ENCODE measurements around the gene MAP3K7CL.

MAP3K7CL gene

DNA sequence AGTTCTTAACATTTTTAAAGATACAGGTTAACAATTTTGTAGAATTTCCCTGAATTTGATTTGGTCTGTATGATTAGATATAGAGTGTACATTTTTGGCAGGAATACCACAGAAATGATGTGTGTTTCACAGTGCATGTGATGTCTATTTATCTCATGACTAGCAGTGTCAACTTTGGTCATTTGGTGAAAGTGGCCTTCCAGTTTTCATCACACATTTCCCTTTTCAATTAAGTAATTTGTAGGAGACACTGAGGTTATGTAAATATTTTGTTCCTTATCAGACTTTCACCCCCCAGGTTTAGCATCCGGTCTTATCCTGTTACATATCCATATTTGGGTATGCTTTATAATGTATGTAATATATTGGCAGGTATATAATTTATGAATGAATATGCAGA is 41.8 kb downstream of the MAP3K7CL start:
- no peaks in the 10 kb centered on the region for H3K9me3 Mint-ChIP-seq
- H3K4me3 Mint-ChIP-seq: no peak overlapping the region
- H3K36me3 Mint-ChIP-seq: peaks cover 12% of the 10 kb centered on the region
- H3K27ac Mint-ChIP-seq: no peak overlapping the region
- H3K27me3 Mint-ChIP-seq: no peaks in the 10 kb centered on the region
- peaks cover 37% of the 10 kb centered on the region for H3K4me1 Mint-ChIP-seq
- ATAC-seq: no peak

DNA sequence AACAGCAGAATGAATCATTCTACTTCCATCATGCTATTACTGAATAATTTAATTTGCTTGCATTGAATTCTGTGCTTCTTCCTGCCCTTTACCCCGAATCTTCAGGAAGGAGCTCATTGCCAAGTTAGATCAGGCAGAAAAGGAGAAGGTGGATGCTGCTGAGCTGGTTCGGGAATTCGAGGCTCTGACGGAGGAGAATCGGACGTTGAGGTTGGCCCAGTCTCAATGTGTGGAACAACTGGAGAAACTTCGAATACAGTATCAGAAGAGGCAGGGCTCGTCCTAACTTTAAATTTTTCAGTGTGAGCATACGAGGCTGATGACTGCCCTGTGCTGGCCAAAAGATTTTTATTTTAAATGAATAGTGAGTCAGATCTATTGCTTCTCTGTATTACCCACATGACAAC is 44.2 kb downstream of the MAP3K7CL start:
- Mint-ChIP-seq H3K4me1 (peaks cover 37% of the 10 kb centered on the region), H3K4me3 (no peak overlapping the region), H3K36me3 (peaks cover 12% of the 10 kb centered on the region), H3K9me3 (no peaks in the 10 kb centered on the region), H3K27me3 (no peaks in the 10 kb centered on the region), H3K27ac (no peak overlapping the region)
- no peak for ATAC-seq

GRCh38 chr21:29175408-29176134 is 45.1 kb downstream of the MAP3K7CL start:
- H3K9me3 Mint-ChIP-seq: no peaks in the 10 kb centered on the region
- H3K27ac Mint-ChIP-seq: peak overlapping the region; percentile 85
- H3K27me3 Mint-ChIP-seq: no peaks in the 10 kb centered on the region
- peaks cover 31% of the 10 kb centered on the region for H3K4me1 Mint-ChIP-seq
- H3K4me3 Mint-ChIP-seq: peak overlapping the region; percentile 40
- no peak for ATAC-seq
- peaks cover 12% of the 10 kb centered on the region for H3K36me3 Mint-ChIP-seq

DNA sequence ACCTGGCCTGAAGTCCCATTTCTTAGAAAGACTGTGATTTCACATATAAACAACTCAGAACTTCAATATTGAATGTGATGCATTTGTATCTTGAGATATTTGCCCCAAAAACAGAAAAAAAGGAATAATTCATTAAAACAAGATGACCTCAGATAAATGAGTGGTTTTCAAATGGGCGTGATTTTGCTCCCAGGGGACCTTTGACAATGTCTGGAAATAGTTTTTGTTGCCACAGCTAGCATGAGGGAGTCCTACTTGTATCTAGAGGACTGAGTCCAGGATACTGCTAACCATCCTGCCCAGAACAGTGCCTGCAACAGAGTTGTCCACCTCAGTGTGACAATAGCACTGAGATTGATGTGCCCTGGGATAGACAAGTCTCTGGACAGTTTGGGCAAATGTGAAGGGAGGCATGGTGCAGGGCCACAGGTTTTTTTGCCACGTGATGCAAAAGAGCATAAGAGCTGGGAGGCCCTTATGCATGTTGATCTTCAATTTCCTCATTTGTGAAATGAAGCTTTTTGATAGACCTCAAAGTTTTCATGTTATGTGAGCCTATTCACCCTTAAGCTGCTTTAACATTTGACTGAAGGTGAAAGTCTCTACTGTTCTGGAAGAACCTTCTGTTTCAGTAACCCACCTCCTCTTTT is 46.2 kb downstream of the MAP3K7CL start:
- Mint-ChIP-seq H3K27ac (peak overlapping the region; percentile 85), H3K4me3 (peak overlapping the region; percentile 40), H3K4me1 (peaks cover 25% of the 10 kb centered on the region), H3K9me3 (no peaks in the 10 kb centered on the region), H3K27me3 (no peaks in the 10 kb centered on the region), H3K36me3 (peaks cover 12% of the 10 kb centered on the region)
- ATAC-seq: peak; percentile 53

DNA sequence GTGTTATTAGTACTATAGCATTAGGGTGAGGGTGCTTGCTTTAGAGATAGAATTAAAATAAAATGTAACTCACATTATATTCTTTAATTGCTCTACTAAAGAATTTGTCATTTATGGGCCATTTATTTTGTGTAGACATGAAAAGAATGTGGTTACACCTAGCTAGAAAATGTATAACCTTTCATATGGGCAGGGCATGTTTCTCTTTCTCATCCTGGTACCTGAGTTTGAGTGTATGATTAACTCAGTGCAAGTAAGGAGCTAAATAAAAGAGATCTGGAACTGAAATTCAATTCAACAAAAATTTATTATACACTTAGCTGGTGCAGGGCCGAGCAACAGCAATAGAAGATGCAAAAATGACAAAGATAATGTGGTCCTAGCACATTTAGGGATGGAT is 47.4 kb downstream of the MAP3K7CL start:
- no peak for ATAC-seq
- H3K4me3 Mint-ChIP-seq: no peak overlapping the region
- H3K36me3 Mint-ChIP-seq: peaks cover 12% of the 10 kb centered on the region
- H3K9me3 Mint-ChIP-seq: no peaks in the 10 kb centered on the region
- H3K4me1 Mint-ChIP-seq: peaks cover 35% of the 10 kb centered on the region
- no peak overlapping the region for H3K27ac Mint-ChIP-seq
- no peaks in the 10 kb centered on the region for H3K27me3 Mint-ChIP-seq

- no peak overlapping the region for H3K27ac Mint-ChIP-seq
- no peak for ATAC-seq
- no peaks in the 10 kb centered on the region for H3K9me3 Mint-ChIP-seq
- peaks cover 43% of the 10 kb centered on the region for H3K4me1 Mint-ChIP-seq
- no peak overlapping the region for H3K4me3 Mint-ChIP-seq
- peaks cover 8% of the 10 kb centered on the region for H3K36me3 Mint-ChIP-seq
- no peaks in the 10 kb centered on the region for H3K27me3 Mint-ChIP-seq
These were observed 48.5 kb downstream of the MAP3K7CL start for GRCh38 chr21:29178926-29179325.

DNA sequence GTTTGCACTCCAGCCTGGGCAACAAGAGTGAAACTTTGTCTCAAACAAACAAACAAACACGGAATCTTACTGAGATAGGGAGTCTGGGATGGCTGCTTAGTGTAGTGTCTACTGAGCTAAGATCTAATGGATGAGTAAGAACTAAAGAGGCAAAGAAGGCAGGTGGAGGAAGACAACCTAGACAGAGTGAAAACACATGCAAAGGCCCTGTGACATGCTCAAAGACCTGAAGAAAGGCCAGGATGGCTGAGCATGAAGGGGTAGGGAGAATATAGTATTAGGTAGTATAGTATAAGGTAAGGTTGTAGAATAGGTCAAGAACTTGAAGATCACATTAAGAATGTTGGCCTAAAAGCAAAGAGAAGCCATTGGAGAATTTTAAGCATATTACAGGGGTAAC is 49.1 kb downstream of the MAP3K7CL start:
- peaks cover 46% of the 10 kb centered on the region for H3K4me1 Mint-ChIP-seq
- H3K9me3 Mint-ChIP-seq: no peaks in the 10 kb centered on the region
- H3K36me3 Mint-ChIP-seq: peaks cover 2% of the 10 kb centered on the region
- no peak overlapping the region for H3K27ac Mint-ChIP-seq
- no peak for ATAC-seq
- H3K4me3 Mint-ChIP-seq: no peak overlapping the region
- no peaks in the 10 kb centered on the region for H3K27me3 Mint-ChIP-seq

DNA sequence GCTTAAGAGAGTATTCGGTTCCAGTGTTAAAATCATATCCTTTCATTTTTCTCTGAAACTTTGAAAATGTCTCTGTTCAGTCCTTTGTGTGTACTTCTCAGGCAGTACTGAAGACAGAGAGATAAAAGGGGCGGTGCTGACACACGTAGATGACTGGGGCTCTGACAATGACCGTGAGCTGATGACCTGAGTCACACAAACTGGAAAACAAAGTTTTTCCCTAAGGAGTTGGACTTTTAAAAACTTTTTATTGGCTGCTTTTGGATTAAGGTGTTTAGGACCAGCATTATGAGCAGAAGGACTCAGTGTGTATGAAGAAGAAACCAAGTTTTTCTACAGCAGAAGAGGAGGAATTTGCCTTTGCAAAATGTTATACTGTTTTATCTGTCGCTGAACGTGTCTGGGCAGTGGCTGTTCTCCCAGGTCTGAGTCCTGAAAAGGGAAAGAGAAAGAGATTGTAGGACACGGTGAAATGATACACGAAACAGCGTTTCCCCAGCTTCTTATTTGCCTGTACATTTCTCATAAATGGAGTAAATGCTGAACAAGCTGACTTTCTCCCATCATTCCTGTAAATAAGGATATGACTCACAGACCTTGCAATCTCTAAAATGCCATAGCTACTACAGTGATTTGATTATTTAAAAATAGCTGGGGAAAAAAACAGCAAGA is 51.5 kb downstream of the MAP3K7CL start:
- Mint-ChIP-seq H3K27ac (peak overlapping the region; percentile 2), H3K36me3 (no peaks in the 10 kb centered on the region), H3K4me3 (peak overlapping the region; percentile 18), H3K4me1 (peaks cover 27% of the 10 kb centered on the region), H3K27me3 (no peaks in the 10 kb centered on the region), H3K9me3 (no peaks in the 10 kb centered on the region)
- ATAC-seq: peak; percentile 53

DNA sequence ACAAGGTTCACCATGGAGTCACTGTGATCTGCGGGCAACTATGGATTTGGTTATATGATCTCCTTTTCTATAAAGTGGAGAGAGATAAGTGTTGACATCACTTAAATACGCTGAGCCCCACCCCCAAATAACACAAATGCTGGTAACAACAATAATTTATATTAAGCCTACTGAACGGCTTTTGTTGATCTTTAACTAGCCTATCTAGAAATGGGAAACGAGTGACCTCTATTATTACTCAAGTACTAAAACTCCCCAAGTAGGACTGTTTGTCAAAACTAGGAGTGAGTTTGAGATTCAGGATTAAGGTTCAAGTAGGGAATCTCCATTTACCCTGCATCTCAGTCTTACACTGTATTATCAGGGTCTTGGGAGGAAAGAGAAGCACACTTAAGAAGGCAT is 52.2 kb downstream of the MAP3K7CL start:
- Mint-ChIP-seq H3K4me3 (no peak overlapping the region), H3K4me1 (peaks cover 26% of the 10 kb centered on the region), H3K27ac (peak overlapping the region; percentile 2), H3K9me3 (no peaks in the 10 kb centered on the region), H3K27me3 (no peaks in the 10 kb centered on the region), H3K36me3 (no peaks in the 10 kb centered on the region)
- no peak for ATAC-seq

DNA sequence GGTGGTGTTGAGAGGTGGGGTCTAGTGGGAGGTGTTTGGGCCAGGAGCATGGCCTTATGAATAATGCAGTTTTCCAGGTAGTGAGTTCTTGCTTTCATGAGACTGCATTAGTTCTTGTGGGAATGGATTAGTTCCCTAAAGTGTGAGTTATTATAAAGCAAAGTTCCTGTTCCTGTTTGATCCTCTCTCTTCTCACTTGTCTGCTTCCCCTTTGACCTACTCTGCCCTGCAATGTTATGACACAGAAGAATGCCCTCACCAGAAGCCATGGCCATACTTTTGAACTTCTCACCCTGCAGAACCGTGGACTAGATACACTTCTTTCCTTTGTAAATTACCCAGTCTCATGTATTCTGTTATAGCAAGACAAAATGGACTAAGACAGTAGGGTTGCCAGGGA is 53.6 kb downstream of the MAP3K7CL start:
- Mint-ChIP-seq H3K27ac (no peak overlapping the region), H3K27me3 (no peaks in the 10 kb centered on the region), H3K4me1 (peaks cover 26% of the 10 kb centered on the region), H3K9me3 (no peaks in the 10 kb centered on the region), H3K4me3 (no peak overlapping the region), H3K36me3 (no peaks in the 10 kb centered on the region)
- ATAC-seq: peak; percentile 74

GRCh38 chr21:29185172-29185571 is 54.7 kb downstream of the MAP3K7CL start:
- Mint-ChIP-seq H3K4me1 (peaks cover 26% of the 10 kb centered on the region), H3K27me3 (no peaks in the 10 kb centered on the region), H3K9me3 (no peaks in the 10 kb centered on the region), H3K4me3 (no peak overlapping the region), H3K36me3 (no peaks in the 10 kb centered on the region), H3K27ac (no peak overlapping the region)
- ATAC-seq: no peak

DNA sequence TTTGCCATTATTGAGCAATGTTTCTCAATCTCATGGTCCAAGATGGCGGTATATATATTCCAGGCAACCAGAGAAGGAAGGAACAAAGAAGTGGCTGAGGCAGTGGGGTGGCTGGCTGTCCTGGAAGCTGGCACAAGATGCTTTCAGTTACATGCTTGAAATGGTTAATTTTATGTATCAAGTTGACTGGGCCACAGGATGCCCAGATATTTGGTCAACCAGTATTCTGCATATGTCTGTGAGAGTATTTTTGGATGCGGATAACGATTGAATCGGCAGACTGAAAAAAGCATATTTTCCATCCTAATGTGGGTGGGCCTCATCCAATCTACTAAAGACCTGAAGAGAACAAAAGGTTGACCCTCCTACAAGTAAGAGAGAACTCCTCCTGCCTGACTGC is 55.2 kb downstream of the MAP3K7CL start:
- Mint-ChIP-seq H3K27me3 (no peaks in the 10 kb centered on the region), H3K27ac (no peak overlapping the region), H3K9me3 (no peaks in the 10 kb centered on the region), H3K36me3 (no peaks in the 10 kb centered on the region), H3K4me1 (peaks cover 26% of the 10 kb centered on the region), H3K4me3 (no peak overlapping the region)
- ATAC-seq: no peak

DNA sequence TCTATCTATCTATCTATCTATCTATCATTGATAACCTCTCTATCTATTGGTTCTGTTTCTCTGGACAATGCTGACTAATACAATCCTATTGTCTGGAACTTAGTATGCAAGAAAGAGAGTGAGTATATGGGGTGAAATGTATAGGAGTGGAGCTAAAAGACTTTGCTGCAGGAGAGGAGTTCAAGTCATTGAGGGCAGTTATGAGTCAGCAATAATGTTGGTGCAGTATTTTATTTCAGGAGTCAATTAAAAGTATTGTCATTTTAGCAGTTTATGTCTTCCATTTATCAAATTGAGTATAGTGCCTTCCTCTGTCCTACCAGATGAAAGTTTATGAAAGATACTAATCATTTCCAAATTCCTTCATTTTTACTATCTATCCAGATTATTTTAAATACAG is 55.8 kb downstream of the MAP3K7CL start:
- Mint-ChIP-seq H3K27me3 (no peaks in the 10 kb centered on the region), H3K4me1 (peaks cover 26% of the 10 kb centered on the region), H3K36me3 (no peaks in the 10 kb centered on the region), H3K4me3 (no peak overlapping the region), H3K9me3 (no peaks in the 10 kb centered on the region), H3K27ac (no peak overlapping the region)
- no peak for ATAC-seq

- no peak overlapping the region for H3K4me3 Mint-ChIP-seq
- H3K27ac Mint-ChIP-seq: no peak overlapping the region
- no peak for ATAC-seq
- H3K36me3 Mint-ChIP-seq: no peaks in the 10 kb centered on the region
- peaks cover 12% of the 10 kb centered on the region for H3K4me1 Mint-ChIP-seq
- no peaks in the 10 kb centered on the region for H3K9me3 Mint-ChIP-seq
- H3K27me3 Mint-ChIP-seq: no peaks in the 10 kb centered on the region
These were observed 57.5 kb downstream of the MAP3K7CL start for GRCh38 chr21:29187944-29188343.

DNA sequence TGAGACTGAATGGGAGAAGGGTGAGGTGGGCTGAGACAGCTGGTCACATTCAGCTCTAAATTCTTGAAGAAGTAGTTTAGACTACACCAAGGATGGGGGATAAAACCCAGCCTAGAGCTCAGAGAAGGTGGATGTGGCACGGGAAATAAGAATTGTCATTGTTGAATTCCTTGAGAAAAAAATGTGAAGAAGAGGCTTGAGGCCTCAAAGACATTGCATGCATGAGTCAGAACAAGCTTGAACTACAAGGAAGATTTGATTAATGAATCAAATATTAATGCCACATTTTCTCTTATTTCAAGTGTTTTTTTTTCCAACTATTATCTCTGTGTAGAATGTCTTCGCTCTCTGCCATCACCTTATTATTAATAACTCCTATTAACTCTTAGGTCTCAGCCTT is 58.9 kb downstream of the MAP3K7CL start:
- Mint-ChIP-seq H3K4me1 (peaks cover under 1% of the 10 kb centered on the region), H3K9me3 (no peaks in the 10 kb centered on the region), H3K4me3 (no peak overlapping the region), H3K27me3 (no peaks in the 10 kb centered on the region), H3K36me3 (no peaks in the 10 kb centered on the region), H3K27ac (no peak overlapping the region)
- no peak for ATAC-seq

DNA sequence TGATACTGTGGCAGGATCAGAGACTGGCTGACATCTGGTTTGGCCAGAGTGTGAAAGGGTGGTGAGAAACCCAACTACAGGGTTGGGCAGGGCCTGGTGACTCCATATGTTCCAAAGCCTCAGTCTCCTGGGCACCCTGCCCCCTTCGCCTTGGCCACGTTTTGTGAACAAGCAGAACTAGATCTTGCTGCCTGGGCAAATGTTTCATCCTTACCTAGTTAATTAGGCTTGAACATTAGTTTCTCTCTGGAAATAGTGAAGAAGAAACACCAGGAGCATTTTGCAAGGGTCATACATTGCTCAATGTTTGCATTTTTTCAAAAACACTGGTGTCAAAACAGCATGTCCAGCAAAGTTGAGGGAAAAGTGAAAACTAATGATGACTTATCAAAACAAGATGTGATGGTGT is 60.5 kb downstream of the MAP3K7CL start:
- Mint-ChIP-seq H3K4me1 (peaks cover 7% of the 10 kb centered on the region), H3K9me3 (no peaks in the 10 kb centered on the region), H3K27me3 (no peaks in the 10 kb centered on the region), H3K27ac (no peak overlapping the region), H3K36me3 (no peaks in the 10 kb centered on the region), H3K4me3 (no peak overlapping the region)
- no peak for ATAC-seq
